HEK293 (cell line): Measurements from ENCODE around the gene HTN1.
"Not testable (repeated sequence)": the region's sequence is repeated elsewhere in the genome, so short reads cannot be mapped to it uniquely, and the experiment has no call there.

ENCODE experiments used
- KLF16 ChIP-seq: fragments of 450-650 bp; formaldehyde crosslinking; IDR thresholded peaks from 2 replicates; pipeline ENCODE4 v1.5.1; 2017; ENCODE audit warnings: missing biosample characterization, missing genetic modification characterization
- PRDM1 ChIP-seq: fragments of 450-650 bp; formaldehyde crosslinking; IDR thresholded peaks from 2 replicates; pipeline ENCODE4; 2016; ENCODE audit warnings: missing biosample characterization, missing genetic modification characterization
- REST ChIP-seq: fragments of 450-650 bp; formaldehyde crosslinking; IDR thresholded peaks from 2 replicates; pipeline ENCODE4 v1.5.1; 2016; ENCODE audit warnings: missing biosample characterization, missing genetic modification characterization
- YY1 ChIP-seq: fragments of 450-650 bp; formaldehyde crosslinking; IDR thresholded peaks from 2 replicates; pipeline ENCODE4 v1.5.1; 2018; ENCODE audit warnings: missing biosample characterization, missing genetic modification characterization
- ZBTB21 ChIP-seq: fragments of 450-650 bp; formaldehyde crosslinking; IDR thresholded peaks from 2 replicates; pipeline ENCODE4 v1.5.1; 2017; ENCODE audit warnings: missing biosample characterization, missing genetic modification characterization
- ZNF274 ChIP-seq, 2 experiments: fragments of 200-500 bp in 1 of 2; fragments of 450-650 bp in 1 of 2; sonication (Bioruptor generic) in 1 of 2; formaldehyde crosslinking in 1 of 2; IDR thresholded peaks; 2 replicates each; pipeline versions ENCODE4 v1.5.1 to v1.6.1; 2014 to 2016; ENCODE audit warnings: borderline replicate concordance in 1 of 2, inconsistent platforms in 1 of 2, low read length in 1 of 2, missing biosample characterization in 1 of 2, missing genetic modification characterization in 1 of 2
- ZNF354C ChIP-seq: fragments of 450-650 bp; formaldehyde crosslinking; IDR thresholded peaks from 2 replicates; pipeline ENCODE4 v1.5.1; 2016; ENCODE audit warnings: missing biosample characterization, missing genetic modification characterization, low read depth, borderline replicate concordance
- ZNF530 ChIP-seq: fragments of 450-650 bp; formaldehyde crosslinking; IDR thresholded peaks from 2 replicates; pipeline ENCODE4 v1.5.1; 2016; ENCODE audit warnings: low read depth, missing biosample characterization, missing genetic modification characterization

GRCh38 chr4:70039928-70040327, 10.3 kb upstream of the HTN1 start:
- not testable (repeated sequence) for TF ChIP-seq KLF16 (tag by site-specific recombination); ZNF274 (IDR thresholded peaks at IDR 0.05; ENCODE audit: low read length); ZNF274 (tag by site-specific recombination; IDR thresholded peaks at IDR 0.05; ENCODE audit: borderline replicate concordance); ZNF354C (tag by site-specific recombination); ZNF530 (tag by site-specific recombination); ZBTB21 (tag by site-specific recombination); REST (tag by site-specific recombination); YY1 (tag by site-specific recombination); PRDM1 (tag by site-specific recombination)
